C4-2B (cell line): ENCODE data around the gene JOSD1.

Source experiments
- H3K27ac ChIP-seq: fragments of 450-650 bp; 2 replicates; pipeline ENCODE4 v1.5.1; 2017
- CTCF ChIP-seq: fragments of 450-650 bp; conservative IDR thresholded peaks from 2 replicates; pipeline ENCODE4 v1.5.1; 2017; ENCODE audit warnings: mild to moderate bottlenecking
- ZFX ChIP-seq: fragments of 450-650 bp; IDR thresholded peaks from 2 replicates; pipeline ENCODE4 v1.6.1; 2017

JOSD1 gene

GRCh38 chr22:38705235-38706100 lies 4.7 kb upstream of the JOSD1 start, which contains the start of gene GTPBP1:
TSS of gene GTPBP1 (plus strand) at chr22:38705944. CDS start at chr22:38705956, 12 bp downstream.
- TF ChIP-seq CTCF (no peak), ZFX (no peak)
- H3K27ac ChIP-seq: peak within 1 kb of the TSS; percentile 92

- TF ChIP-seq CTCF: no peak
- TF ChIP-seq ZFX: no peak
- H3K27ac ChIP-seq: peak overlapping the region; percentile 56
These were observed 4.0 kb upstream of the JOSD1 start for GRCh38 chr22:38704654-38705234.

- peak overlapping the region; percentile 93 for H3K27ac ChIP-seq
- no peak for TF ChIP-seq CTCF
- peak; percentile 89 for TF ChIP-seq ZFX
These were observed 414 bp downstream of the JOSD1 start for GRCh38 chr22:38700270-38700788.

GRCh38 chr22:38699784-38700183 lies 959 bp downstream of the JOSD1 start:
- H3K27ac ChIP-seq: peak overlapping the region; percentile 93
- no peak for TF ChIP-seq ZFX

- TF ChIP-seq ZFX (no peak), CTCF (no peak)
- H3K27ac ChIP-seq: no peak overlapping the region
These were observed 1.6 kb downstream of the JOSD1 start for GRCh38 chr22:38699143-38699542.

GRCh38 chr22:38698407-38699094 lies 2.2 kb downstream of the JOSD1 start:
- TF ChIP-seq ZFX (no peak), CTCF (no peak)
- no peak overlapping the region for H3K27ac ChIP-seq

GRCh38 chr22:38697425-38698089 lies 3.2 kb downstream of the JOSD1 start:
- no peak overlapping the region for H3K27ac ChIP-seq

More at GRCh38 chr22:38697425-38698089, 3.2 kb downstream of the JOSD1 start:
- TF ChIP-seq CTCF: no peak
- no peak for TF ChIP-seq ZFX
